GM23338 (cell line): Measurements from ENCODE around the gene AGAP2. TPM values are rescaled to one million over a fixed set of nuclear protein-coding genes. Genes with fewer than 3 reads are reported as not detected.

Experiments
- ATAC-seq: fragments of 200-7000 bp; cut with Tn5 transposase; 3 replicates; pipeline ENCODE4 v1.9.1; 2020
- DNase-seq: peaks from one replicate; pipeline ENCODE4 v3.0.0-alpha.2; 2015; ENCODE audit warnings: low spot score
- H2AFZ ChIP-seq: fragments of 200-600 bp; sonication (generic); 2 replicates; pipeline ENCODE4 v1.8.0; 2016; ENCODE audit warnings: antibody characterized with exemption, mild to moderate bottlenecking, moderate library complexity
- H3F3A ChIP-seq: fragments of 200-600 bp; sonication (generic); replicated peaks from 2 replicates; pipeline ENCODE4 v1.8.0; 2017; ENCODE audit warnings: antibody characterized with exemption, mixed run types, low read depth
- H3K27ac ChIP-seq: fragments of 200-600 bp; sonication (generic); 2 replicates; pipeline ENCODE4 v1.6.1; 2016; ENCODE audit warnings: low read depth
- H3K27me3 ChIP-seq: fragments of 200-600 bp; sonication (generic); 2 replicates; pipeline ENCODE4 v1.8.0; 2016; ENCODE audit warnings: mild to moderate bottlenecking, mixed run types, moderate library complexity; ENCODE audit not compliant: insufficient read depth
- H3K36me3 ChIP-seq: fragments of 200-600 bp; sonication (generic); 2 replicates; pipeline ENCODE4 v1.8.0; 2016; ENCODE audit warnings: mild to moderate bottlenecking; ENCODE audit not compliant: insufficient read depth
- H3K4me1 ChIP-seq: fragments of 200-600 bp; sonication (generic); 2 replicates; pipeline ENCODE4 v1.8.0; 2016; ENCODE audit warnings: mild to moderate bottlenecking, moderate library complexity; ENCODE audit not compliant: insufficient read depth
- H3K4me2 ChIP-seq: fragments of 200-600 bp; sonication (generic); 2 replicates; pipeline ENCODE4 v1.7.1; 2017; ENCODE audit warnings: mixed run types
- H3K4me3 ChIP-seq: fragments of 200-600 bp; sonication (generic); 2 replicates; pipeline ENCODE4 v1.6.1; 2016; ENCODE audit warnings: mixed run types
- H3K79me2 ChIP-seq: fragments of 200-600 bp; sonication (generic); replicated peaks from 2 replicates; pipeline ENCODE4 v1.8.0; 2017; ENCODE audit warnings: mild to moderate bottlenecking; ENCODE audit not compliant: insufficient read depth
- H3K9me2 ChIP-seq: fragments of 200-600 bp; sonication (generic); 2 replicates; pipeline ENCODE4 v1.8.0; 2017; ENCODE audit not compliant: insufficient read depth
- H4K20me1 ChIP-seq: fragments of 200-600 bp; sonication (generic); replicated peaks from 2 replicates; pipeline ENCODE4 v1.8.0; 2017; ENCODE audit warnings: mild to moderate bottlenecking; ENCODE audit not compliant: insufficient read depth
- H3K27ac Mint-ChIP-seq: 2 replicates; pipeline ENCODE4 v1.8.0; 2020; ENCODE audit warnings: inconsistent platforms, mild to moderate bottlenecking, moderate library complexity, mixed read lengths
- H3K27me3 Mint-ChIP-seq: 3 replicates; pipeline ENCODE4 v1.8.0; 2022; ENCODE audit warnings: low read depth, mild to moderate bottlenecking, moderate library complexity, mixed read lengths, inconsistent platforms; ENCODE audit not compliant: insufficient read depth, poor library complexity
- H3K36me3 Mint-ChIP-seq: 3 replicates; pipeline ENCODE4 v1.8.0; 2021; ENCODE audit warnings: low read depth, mild to moderate bottlenecking, inconsistent platforms, moderate library complexity, mixed read lengths
- H3K4me1 Mint-ChIP-seq: 3 replicates; pipeline ENCODE4 v1.8.0; 2020; ENCODE audit warnings: mild to moderate bottlenecking, inconsistent platforms, mixed read lengths
- H3K4me3 Mint-ChIP-seq: 3 replicates; pipeline ENCODE4 v1.8.0; 2021; ENCODE audit warnings: moderate library complexity, mild to moderate bottlenecking, inconsistent platforms, mixed read lengths
- H3K9me3 Mint-ChIP-seq: 3 replicates; pipeline ENCODE4 v1.8.0; 2020; ENCODE audit warnings: moderate library complexity, mild to moderate bottlenecking, inconsistent platforms, mixed read lengths
- CREB1 ChIP-seq: fragments of 250-450 bp; sonication (Bioruptor Pico); IDR thresholded peaks from 2 replicates; pipeline ENCODE4 v1.5.0; 2020; ENCODE audit warnings: low read depth, mild to moderate bottlenecking, moderate library complexity
- CTCF ChIP-seq, 2 experiments: fragments of 200-600 bp in 1 of 2; sonication (generic) in 1 of 2; conservative IDR thresholded peaks; 2 replicates each; pipeline versions ENCODE4 v1.5.1 to v1.6.1; 2016 to 2017; ENCODE audit warnings: antibody characterized with exemption in 2 of 2, low read depth in 2 of 2, mild to moderate bottlenecking in 2 of 2, moderate library complexity in 1 of 2
- ETS1 ChIP-seq: IDR thresholded peaks from 2 replicates; pipeline ENCODE4 v1.6.1; 2016; ENCODE audit warnings: antibody characterized with exemption
- EZH2 ChIP-seq: fragments of 200-600 bp; sonication (generic); IDR thresholded peaks from one replicate; pipeline ENCODE4 v1.8.0; 2017; ENCODE audit warnings: antibody characterized with exemption, mild to moderate bottlenecking, low read depth; ENCODE audit not compliant: unreplicated experiment
- EZH2phosphoT487 ChIP-seq: fragments of 200-600 bp; sonication (generic); IDR thresholded peaks from one replicate; pipeline ENCODE4 v1.8.1; 2018; ENCODE audit warnings: antibody characterized with exemption; ENCODE audit not compliant: unreplicated experiment
- JUNB ChIP-seq: IDR thresholded peaks from one replicate; pipeline ENCODE4 v1.6.1; 2016; ENCODE audit warnings: antibody characterized with exemption; ENCODE audit not compliant: unreplicated experiment
- NANOG ChIP-seq: IDR thresholded peaks from 2 replicates; pipeline ENCODE4 v1.6.1; 2016; ENCODE audit warnings: antibody characterized with exemption, borderline replicate concordance
- POLR2AphosphoS5 ChIP-seq: IDR thresholded peaks from 2 replicates; pipeline ENCODE4 v1.6.1; 2016; ENCODE audit warnings: antibody characterized with exemption, low read depth
- REST ChIP-seq: IDR thresholded peaks from one replicate; pipeline ENCODE4 v1.6.1; 2018; ENCODE audit warnings: antibody characterized with exemption; ENCODE audit not compliant: unreplicated experiment
- STAT1 ChIP-seq: IDR thresholded peaks from one replicate; pipeline ENCODE4 v1.6.1; 2016; ENCODE audit warnings: antibody characterized with exemption; ENCODE audit not compliant: unreplicated experiment
- ZNF114 ChIP-seq: fragments of 250-450 bp; sonication (Bioruptor Pico); IDR thresholded peaks from 2 replicates; pipeline ENCODE4 v1.5.0; 2020; ENCODE audit warnings: mild to moderate bottlenecking, moderate library complexity
- ZNF331 ChIP-seq: fragments of 250-450 bp; sonication (Bioruptor Pico); IDR thresholded peaks from 2 replicates; pipeline ENCODE4 v1.5.0; 2020; ENCODE audit warnings: low read depth, mild to moderate bottlenecking, moderate library complexity
- ZNF462 ChIP-seq: fragments of 250-450 bp; sonication (Bioruptor Pico); IDR thresholded peaks from 2 replicates; pipeline ENCODE4 v1.5.0; 2020; ENCODE audit warnings: mild to moderate bottlenecking, moderate library complexity
- polyA plus RNA-seq: library from polyadenylated mRNA; unstranded; fragments of >200 nt; fragmentation: Nextera tagmentation; extraction: Ambion mirVana; gene quantifications from 2 replicates; pipeline ENCODE4 v1.2.1, GENCODE V29; 2016
- total RNA-seq: library from RNA; depleted of rRNA; stranded (reverse); fragments of >200 nt; shearing (Covaris generic); gene quantifications from 2 replicates; pipeline ENCODE4 v1.2.3, GENCODE V29; 2014

AGAP2 gene
- total and polyA plus RNA-seq, 2 experiments from 2014 or later, result 0.36 to 1.3 TPM

- H3K4me3 ChIP-seq, result peak overlapping the region; percentile 71
- peaks cover 15% of the 10 kb centered on the region for H3K4me1 Mint-ChIP-seq
These were observed 12.7 kb downstream of the AGAP2 start for GRCh38 chr12:57725851-57726150.

More at GRCh38 chr12:57725851-57726150, 12.7 kb downstream of the AGAP2 start:
- H2AFZ ChIP-seq, result peak overlapping the region; percentile 94
- H3K27me3 ChIP-seq, result peaks cover 78% of the 10 kb centered on the region
- Mint-ChIP-seq H3K36me3 (no peaks in the 10 kb centered on the region; the same call in 2 of the 3 replicates), H3K27me3 (peaks cover 75% of the 10 kb centered on the region), H3K4me3 (peak overlapping the region; percentile 89), H3K27ac (no peak overlapping the region), H3K9me3 (no peaks in the 10 kb centered on the region)
- no peaks in the 10 kb centered on the region; the same call in 1 of the 2 replicates for H4K20me1 ChIP-seq
- H3K36me3 ChIP-seq, result no peaks in the 10 kb centered on the region
- peak overlapping the region; percentile 88 for H3K4me2 ChIP-seq
- H3K9me2 ChIP-seq, result no peaks in the 10 kb centered on the region
- DNase-seq (no peak), ATAC-seq (peak; percentile 6)
- TF ChIP-seq EZH2, result no peak
- no peak for TF ChIP-seq CREB1 (CRISPR knock-in tag)
- TF ChIP-seq EZH2phosphoT487, result no peak
- TF ChIP-seq CTCF (conservative IDR thresholded peaks at IDR 0.05; ENCODE audit: low read depth in 2 of 2), result no peak
- TF ChIP-seq ZNF331 (CRISPR knock-in tag), result no peak
- no peak for TF ChIP-seq ETS1
- no peak for TF ChIP-seq POLR2AphosphoS5
- no peak for TF ChIP-seq NANOG
- TF ChIP-seq STAT1, result no peak
- TF ChIP-seq ZNF114 (CRISPR knock-in tag), result no peak
- TF ChIP-seq REST, result no peak
- no peak for TF ChIP-seq JUNB
- TF ChIP-seq ZNF462 (CRISPR knock-in tag), result no peak
- H3F3A ChIP-seq, result no peaks in the 10 kb centered on the region
- no peak overlapping the region for H3K27ac ChIP-seq
- no peaks in the 10 kb centered on the region for H3K4me1 ChIP-seq
- H3K79me2 ChIP-seq, result no peaks in the 10 kb centered on the region
